C4-2B (cell line): ENCODE results near the gene ABCA6.

Experiments
- CTCF ChIP-seq: fragments of 450-650 bp; conservative IDR thresholded peaks from 2 replicates; pipeline ENCODE4 v1.5.1; 2017; ENCODE audit warnings: mild to moderate bottlenecking
- ZFX ChIP-seq: fragments of 450-650 bp; IDR thresholded peaks from 2 replicates; pipeline ENCODE4 v1.6.1; 2017

- no peak for TF ChIP-seq CTCF
- no peak for TF ChIP-seq ZFX
Observed at GRCh38 chr17:69061721-69062556, 79.8 kb downstream of the ABCA6 start.
